ENCODE measurements around the gene KLHL29. TPM values are rescaled to one million over a fixed set of nuclear protein-coding genes. Genes with fewer than 3 reads are reported as not detected.
"Not testable (repeated sequence)": the region's sequence is repeated elsewhere in the genome, so short reads cannot be mapped to it uniquely, and the experiment has no call there.

KLHL29 gene
- total RNA-seq (1.3 TPM), polyA plus RNA-seq (under 1 TPM; 0.09 to 0.31 (median 0.20) TPM)

GRCh38 chr2:23384551-23385343 is at the start of gene KLHL29:
TSS of gene KLHL29 (plus strand) at chr2:23385179. CDS start at chr2:23562197, 177,018 bp downstream.
- Mint-ChIP-seq H3K9me3 (peaks cover 0 to 3% (median 0%) of the 10 kb centered on the region in 7 donors), H3K27me3 (peaks cover 54% of the 10 kb centered on the region), H3K27ac (peak within 1 kb of the TSS in 1 of 3 donors; percentile 4), H3K36me3 (no peaks in the 10 kb centered on the region), H3K4me1 (peaks cover 4 to 28% (median 12%) of the 10 kb centered on the region in 4 donors), H3K4me3 (peak within 1 kb of the TSS; percentile 72 to 92 (median 82))
- ATAC-seq (ENCODE audit: low read depth in 2 of 2): peak; percentile 64 to 69
- Histone ChIP-seq H3K27me3 (ENCODE audit: control insufficient read depth, insufficient read depth, low read length) (peaks cover 27% of the 10 kb centered on the region), H3K36me3 (ENCODE audit: control insufficient read depth, insufficient read depth, low read length) (no peaks in the 10 kb centered on the region), H3K4me3 (ENCODE audit: low read depth, low read length) (no peak within 1 kb of the TSS), H3K9me3 (ENCODE audit: control insufficient read depth in 2 of 2, low read length in 2 of 2) (no peaks in the 10 kb centered on the region), H3K27ac (ENCODE audit: insufficient read depth, low read length, poor library complexity, severe bottlenecking) (no peak within 1 kb of the TSS), H3K4me1 (ENCODE audit: control insufficient read depth, insufficient read depth, low read length, poor library complexity, severe bottlenecking) (peaks cover 10% of the 10 kb centered on the region)
- peak; percentile 24 to 54 (median 49) for DNase-seq

- H3K27ac Mint-ChIP-seq: no peak overlapping the region
- peaks cover 4% of the 10 kb centered on the region for H3K27me3 Mint-ChIP-seq
- no peaks in the 10 kb centered on the region for H3K36me3 Mint-ChIP-seq
- no peak for DNase-seq
- no peaks in the 10 kb centered on the region for H3K9me3 Mint-ChIP-seq
- no peak overlapping the region for H3K4me3 ChIP-seq (ENCODE audit: low read depth, low read length)
- no peaks in the 10 kb centered on the region for H3K4me1 ChIP-seq (ENCODE audit: control insufficient read depth, insufficient read depth, low read length, poor library complexity, severe bottlenecking)
- no peak for ATAC-seq (ENCODE audit: low read depth in 2 of 2)
- H3K9me3 ChIP-seq (ENCODE audit: control insufficient read depth in 2 of 2, low read length in 2 of 2): no peaks in the 10 kb centered on the region
- H3K4me3 Mint-ChIP-seq: no peak overlapping the region
- H3K27me3 ChIP-seq (ENCODE audit: control insufficient read depth, insufficient read depth, low read length): no peaks in the 10 kb centered on the region
- no peaks in the 10 kb centered on the region for H3K4me1 Mint-ChIP-seq
- H3K36me3 ChIP-seq (ENCODE audit: control insufficient read depth, insufficient read depth, low read length): no peaks in the 10 kb centered on the region
- no peak overlapping the region for H3K27ac ChIP-seq (ENCODE audit: insufficient read depth, low read length, poor library complexity, severe bottlenecking)
Observed at GRCh38 chr2:23335550-23335949, 49.4 kb upstream of the KLHL29 start.

- ATAC-seq (ENCODE audit: low read depth in 2 of 2): no peak
- Histone ChIP-seq H3K4me3 (ENCODE audit: low read depth, low read length) (no peak overlapping the region), H3K9me3 (ENCODE audit: control insufficient read depth in 2 of 2, low read length in 2 of 2) (no peaks in the 10 kb centered on the region), H3K36me3 (ENCODE audit: control insufficient read depth, insufficient read depth, low read length) (no peaks in the 10 kb centered on the region), H3K4me1 (ENCODE audit: control insufficient read depth, insufficient read depth, low read length, poor library complexity, severe bottlenecking) (no peaks in the 10 kb centered on the region), H3K27me3 (ENCODE audit: control insufficient read depth, insufficient read depth, low read length) (no peaks in the 10 kb centered on the region), H3K27ac (ENCODE audit: insufficient read depth, low read length, poor library complexity, severe bottlenecking) (no peak overlapping the region)
- Mint-ChIP-seq H3K4me1 (no peaks in the 10 kb centered on the region), H3K27me3 (no peaks in the 10 kb centered on the region), H3K27ac (peak overlapping the region in 1 of 3 donors; percentile 72), H3K36me3 (no peaks in the 10 kb centered on the region), H3K4me3 (no peak overlapping the region), H3K9me3 (no peaks in the 10 kb centered on the region)
- DNase-seq: no peak
Observed at GRCh38 chr2:23342075-23342474, 42.9 kb upstream of the KLHL29 start.

- no peak for ATAC-seq (ENCODE audit: low read depth in 2 of 2)
- no peak overlapping the region for H3K27ac Mint-ChIP-seq
- H3K27me3 Mint-ChIP-seq: no peaks in the 10 kb centered on the region
- Histone ChIP-seq H3K9me3 (ENCODE audit: control insufficient read depth in 2 of 2, low read length in 2 of 2) (no peaks in the 10 kb centered on the region), H3K4me1 (ENCODE audit: control insufficient read depth, insufficient read depth, low read length, poor library complexity, severe bottlenecking) (no peaks in the 10 kb centered on the region), H3K36me3 (ENCODE audit: control insufficient read depth, insufficient read depth, low read length) (no peaks in the 10 kb centered on the region), H3K4me3 (ENCODE audit: low read depth, low read length) (no peak overlapping the region), H3K27ac (ENCODE audit: insufficient read depth, low read length, poor library complexity, severe bottlenecking) (no peak overlapping the region), H3K27me3 (ENCODE audit: control insufficient read depth, insufficient read depth, low read length) (no peaks in the 10 kb centered on the region)
- H3K36me3 Mint-ChIP-seq: no peaks in the 10 kb centered on the region
- DNase-seq: no peak
- no peak overlapping the region for H3K4me3 Mint-ChIP-seq
- H3K4me1 Mint-ChIP-seq: no peaks in the 10 kb centered on the region
- H3K9me3 Mint-ChIP-seq: no peaks in the 10 kb centered on the region
Observed at GRCh38 chr2:23346029-23346428, 39.0 kb upstream of the KLHL29 start.

- Mint-ChIP-seq H3K27ac (peak overlapping the region in 1 of 3 donors; percentile 16), H3K9me3 (no peaks in the 10 kb centered on the region), H3K4me1 (no peaks in the 10 kb centered on the region), H3K36me3 (no peaks in the 10 kb centered on the region), H3K27me3 (no peaks in the 10 kb centered on the region), H3K4me3 (peak overlapping the region in 1 of 4 donors; percentile 8)
- no peak overlapping the region for H3K4me3 ChIP-seq (ENCODE audit: low read depth, low read length)
- DNase-seq (no peak), ATAC-seq (ENCODE audit: low read depth in 2 of 2) (no peak)
- no peaks in the 10 kb centered on the region for H3K27me3 ChIP-seq (ENCODE audit: control insufficient read depth, insufficient read depth, low read length)
- H3K27ac ChIP-seq (ENCODE audit: insufficient read depth, low read length, poor library complexity, severe bottlenecking): no peak overlapping the region
- no peaks in the 10 kb centered on the region for H3K9me3 ChIP-seq (ENCODE audit: control insufficient read depth in 2 of 2, low read length in 2 of 2)
- H3K36me3 ChIP-seq (ENCODE audit: control insufficient read depth, insufficient read depth, low read length): no peaks in the 10 kb centered on the region
- H3K4me1 ChIP-seq (ENCODE audit: control insufficient read depth, insufficient read depth, low read length, poor library complexity, severe bottlenecking): no peaks in the 10 kb centered on the region
Observed at GRCh38 chr2:23346781-23347180, 38.2 kb upstream of the KLHL29 start.

- Mint-ChIP-seq H3K36me3 (no peaks in the 10 kb centered on the region), H3K4me3 (no peak overlapping the region), H3K27ac (no peak overlapping the region), H3K9me3 (no peaks in the 10 kb centered on the region), H3K27me3 (no peaks in the 10 kb centered on the region), H3K4me1 (no peaks in the 10 kb centered on the region)
- Histone ChIP-seq H3K4me3 (ENCODE audit: low read depth, low read length) (no peak overlapping the region), H3K36me3 (ENCODE audit: control insufficient read depth, insufficient read depth, low read length) (no peaks in the 10 kb centered on the region), H3K9me3 (ENCODE audit: control insufficient read depth in 2 of 2, low read length in 2 of 2) (no peaks in the 10 kb centered on the region), H3K27me3 (ENCODE audit: control insufficient read depth, insufficient read depth, low read length) (no peaks in the 10 kb centered on the region), H3K4me1 (ENCODE audit: control insufficient read depth, insufficient read depth, low read length, poor library complexity, severe bottlenecking) (no peaks in the 10 kb centered on the region), H3K27ac (ENCODE audit: insufficient read depth, low read length, poor library complexity, severe bottlenecking) (no peak overlapping the region)
- no peak for DNase-seq
- no peak for ATAC-seq (ENCODE audit: low read depth in 2 of 2)
Observed at GRCh38 chr2:23347471-23348092, 37.4 kb upstream of the KLHL29 start.

GRCh38 chr2:23348093-23348481 is 36.9 kb upstream of the KLHL29 start:
- not testable (repeated sequence) for H3K36me3 ChIP-seq (ENCODE audit: control insufficient read depth, insufficient read depth, low read length); H3K9me3 ChIP-seq (ENCODE audit: control insufficient read depth in 2 of 2, low read length in 2 of 2); H3K27me3 ChIP-seq (ENCODE audit: control insufficient read depth, insufficient read depth, low read length); H3K4me3 Mint-ChIP-seq; H3K27me3 Mint-ChIP-seq; H3K27ac Mint-ChIP-seq; H3K4me1 ChIP-seq (ENCODE audit: control insufficient read depth, insufficient read depth, low read length, poor library complexity, severe bottlenecking); H3K9me3 Mint-ChIP-seq; H3K36me3 Mint-ChIP-seq; ATAC-seq (ENCODE audit: low read depth in 2 of 2); H3K4me3 ChIP-seq (ENCODE audit: low read depth, low read length); H3K4me1 Mint-ChIP-seq; H3K27ac ChIP-seq (ENCODE audit: insufficient read depth, low read length, poor library complexity, severe bottlenecking); DNase-seq

- Histone ChIP-seq H3K27me3 (ENCODE audit: control insufficient read depth, insufficient read depth, low read length) (no peaks in the 10 kb centered on the region), H3K4me1 (ENCODE audit: control insufficient read depth, insufficient read depth, low read length, poor library complexity, severe bottlenecking) (no peaks in the 10 kb centered on the region)
- H3K9me3 Mint-ChIP-seq: peaks cover 0 to 2% (median 0%) of the 10 kb centered on the region in 7 donors
Observed at GRCh38 chr2:23349508-23349907, 35.5 kb upstream of the KLHL29 start.

More at GRCh38 chr2:23349508-23349907, 35.5 kb upstream of the KLHL29 start:
- Mint-ChIP-seq H3K4me1 (no peaks in the 10 kb centered on the region), H3K36me3 (no peaks in the 10 kb centered on the region), H3K27me3 (peaks cover 3% of the 10 kb centered on the region), H3K4me3 (no peak overlapping the region), H3K27ac (no peak overlapping the region)
- DNase-seq (no peak), ATAC-seq (ENCODE audit: low read depth in 2 of 2) (no peak)
- Histone ChIP-seq H3K36me3 (ENCODE audit: control insufficient read depth, insufficient read depth, low read length) (no peaks in the 10 kb centered on the region), H3K4me3 (ENCODE audit: low read depth, low read length) (no peak overlapping the region), H3K9me3 (ENCODE audit: control insufficient read depth in 2 of 2, low read length in 2 of 2) (no peaks in the 10 kb centered on the region), H3K27ac (ENCODE audit: insufficient read depth, low read length, poor library complexity, severe bottlenecking) (no peak overlapping the region)
